Measurements from ENCODE around the gene SRP54. TPM values are rescaled to one million over a fixed set of nuclear protein-coding genes. Genes with fewer than 3 reads are reported as not detected.
A peak's percentile ranks its signal among the peaks of the same experiment; 100 is the strongest.

The SRP54 gene
- total RNA-seq, 2 donors from 2014 or later, result 66.1 to 84.8 TPM

DNA sequence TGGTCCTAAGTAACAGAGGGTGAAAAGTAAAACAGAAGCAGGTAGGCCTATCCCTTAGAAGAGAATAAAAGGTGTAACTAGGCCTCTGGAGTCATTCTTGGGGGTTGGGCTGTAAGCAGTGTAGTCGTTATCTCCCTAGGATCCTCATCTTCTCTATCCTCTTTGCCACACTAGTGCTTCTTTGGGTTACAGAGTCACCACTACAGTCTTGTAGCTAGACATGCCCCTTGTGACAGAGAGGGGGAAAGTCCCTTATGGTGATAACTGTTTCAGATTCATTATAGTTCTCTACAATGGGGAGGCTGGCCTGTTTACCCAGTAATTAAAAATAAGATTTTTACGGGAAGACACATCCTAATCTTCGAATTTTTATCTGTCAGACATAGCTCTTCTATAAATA lies 16.4 kb upstream of the SRP54 start:
- H3K27me3 Mint-ChIP-seq, result no peaks in the 10 kb centered on the region
- no peak overlapping the region for H3K4me3 Mint-ChIP-seq
- DNase-seq (ENCODE audit: low spot score), result no peak
- H3K9me3 Mint-ChIP-seq, result no peaks in the 10 kb centered on the region
- no peaks in the 10 kb centered on the region for H3K36me3 Mint-ChIP-seq
- H3K4me1 Mint-ChIP-seq (ENCODE audit: low read depth in 2 of 2), result peaks cover 4 to 7% of the 10 kb centered on the region in 2 donors
- peak overlapping the region in 1 of 2 donors; percentile 50 for H3K27ac Mint-ChIP-seq
- ATAC-seq, result peak; percentile 70 to 85

GRCh38 chr14:34970665-34971064 lies 12.1 kb upstream of the SRP54 start:
- peaks cover 4 to 12% of the 10 kb centered on the region in 2 donors for H3K4me1 Mint-ChIP-seq (ENCODE audit: low read depth in 2 of 2)
- no peak overlapping the region for H3K4me3 Mint-ChIP-seq
- DNase-seq (ENCODE audit: low spot score) (no peak), ATAC-seq (no peak)
- H3K9me3 Mint-ChIP-seq, result no peaks in the 10 kb centered on the region
- H3K27me3 Mint-ChIP-seq, result no peaks in the 10 kb centered on the region
- H3K36me3 Mint-ChIP-seq, result peaks cover 4% of the 10 kb centered on the region
- H3K27ac Mint-ChIP-seq, result no peak overlapping the region

DNA sequence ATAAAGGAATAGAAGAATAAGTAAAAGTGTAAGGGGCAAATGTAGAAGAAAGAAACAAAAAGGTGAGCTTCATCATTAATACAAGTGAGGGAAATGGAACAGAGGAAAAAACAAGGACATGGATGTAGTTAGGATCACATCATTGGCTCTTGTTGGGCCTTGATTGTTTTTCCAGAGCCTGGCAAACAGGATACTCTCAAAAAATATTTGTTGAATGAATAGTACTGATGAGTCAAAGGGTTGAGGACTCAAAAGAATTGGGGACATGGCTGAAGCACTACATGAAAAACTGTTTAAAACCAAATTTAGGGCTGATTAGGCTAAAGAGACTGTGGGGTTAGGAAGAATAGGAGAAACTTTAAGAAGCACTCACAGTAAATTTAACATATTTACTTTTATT lies 11.4 kb upstream of the SRP54 start:
- peaks cover 0 to 5% of the 10 kb centered on the region in 2 donors for H3K4me1 Mint-ChIP-seq (ENCODE audit: low read depth in 2 of 2)
- ATAC-seq (no peak), DNase-seq (ENCODE audit: low spot score) (no peak)
- H3K27ac Mint-ChIP-seq, result no peak overlapping the region
- no peaks in the 10 kb centered on the region for H3K27me3 Mint-ChIP-seq
- no peaks in the 10 kb centered on the region for H3K9me3 Mint-ChIP-seq
- H3K4me3 Mint-ChIP-seq, result no peak overlapping the region
- H3K36me3 Mint-ChIP-seq, result peaks cover 4% of the 10 kb centered on the region

DNA sequence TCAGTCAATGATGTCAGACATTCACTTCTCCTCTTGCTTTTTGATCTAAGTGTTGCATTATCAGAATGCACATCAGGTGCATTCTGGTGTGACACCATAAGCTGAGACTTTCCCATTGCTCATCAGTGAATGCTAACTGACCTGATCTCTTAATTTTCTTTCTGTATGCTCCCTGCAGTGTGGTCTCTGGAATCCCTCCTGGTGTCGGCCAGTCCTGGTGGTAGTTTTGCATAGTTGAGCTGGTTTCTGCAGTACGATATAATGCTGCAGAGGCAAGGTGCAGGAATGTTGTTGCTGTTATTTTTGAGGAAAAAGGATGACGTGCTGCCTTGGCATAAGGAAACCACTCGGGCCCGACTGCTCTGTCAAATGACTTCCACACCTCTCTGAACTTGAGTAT lies 11.0 kb upstream of the SRP54 start:
- Mint-ChIP-seq H3K27ac (no peak overlapping the region), H3K4me1 (ENCODE audit: low read depth in 2 of 2) (peaks cover 0 to 7% of the 10 kb centered on the region in 2 donors), H3K36me3 (peaks cover 4% of the 10 kb centered on the region), H3K9me3 (no peaks in the 10 kb centered on the region), H3K4me3 (no peak overlapping the region), H3K27me3 (no peaks in the 10 kb centered on the region)
- no peak for ATAC-seq
- no peak for DNase-seq (ENCODE audit: low spot score)

GRCh38 chr14:34978444-34978843 lies 4.3 kb upstream of the SRP54 start:
- DNase-seq (ENCODE audit: low spot score) (no peak), ATAC-seq (no peak)
- no peaks in the 10 kb centered on the region for H3K36me3 Mint-ChIP-seq
- no peak overlapping the region for H3K27ac Mint-ChIP-seq
- H3K4me3 Mint-ChIP-seq, result no peak overlapping the region
- no peaks in the 10 kb centered on the region for H3K27me3 Mint-ChIP-seq
- H3K9me3 Mint-ChIP-seq, result no peaks in the 10 kb centered on the region
- H3K4me1 Mint-ChIP-seq (ENCODE audit: low read depth in 2 of 2), result peaks cover 0 to 7% of the 10 kb centered on the region in 2 donors

- Mint-ChIP-seq H3K9me3 (no peaks in the 10 kb centered on the region), H3K36me3 (peaks cover 4% of the 10 kb centered on the region), H3K4me3 (peak overlapping the region; percentile 32), H3K4me1 (ENCODE audit: low read depth in 2 of 2) (peaks cover 0 to 7% of the 10 kb centered on the region in 2 donors), H3K27me3 (no peaks in the 10 kb centered on the region), H3K27ac (no peak overlapping the region)
- ATAC-seq, result no peak
- no peak for DNase-seq (ENCODE audit: low spot score)
Measured at GRCh38 chr14:34980337-34980900, 2.4 kb upstream of the SRP54 start.

- no peaks in the 10 kb centered on the region for H3K27me3 Mint-ChIP-seq
- H3K27ac Mint-ChIP-seq, result no peak overlapping the region
- H3K36me3 Mint-ChIP-seq, result peaks cover 10% of the 10 kb centered on the region
- DNase-seq (ENCODE audit: low spot score) (no peak), ATAC-seq (peak in 1 of 2 donors; percentile 3)
- H3K9me3 Mint-ChIP-seq, result no peaks in the 10 kb centered on the region
- H3K4me1 Mint-ChIP-seq (ENCODE audit: low read depth in 2 of 2), result peaks cover 0 to 12% of the 10 kb centered on the region in 2 donors
- H3K4me3 Mint-ChIP-seq, result no peak overlapping the region
Measured at GRCh38 chr14:34981743-34982420, 910 bp upstream of the SRP54 start.

DNA sequence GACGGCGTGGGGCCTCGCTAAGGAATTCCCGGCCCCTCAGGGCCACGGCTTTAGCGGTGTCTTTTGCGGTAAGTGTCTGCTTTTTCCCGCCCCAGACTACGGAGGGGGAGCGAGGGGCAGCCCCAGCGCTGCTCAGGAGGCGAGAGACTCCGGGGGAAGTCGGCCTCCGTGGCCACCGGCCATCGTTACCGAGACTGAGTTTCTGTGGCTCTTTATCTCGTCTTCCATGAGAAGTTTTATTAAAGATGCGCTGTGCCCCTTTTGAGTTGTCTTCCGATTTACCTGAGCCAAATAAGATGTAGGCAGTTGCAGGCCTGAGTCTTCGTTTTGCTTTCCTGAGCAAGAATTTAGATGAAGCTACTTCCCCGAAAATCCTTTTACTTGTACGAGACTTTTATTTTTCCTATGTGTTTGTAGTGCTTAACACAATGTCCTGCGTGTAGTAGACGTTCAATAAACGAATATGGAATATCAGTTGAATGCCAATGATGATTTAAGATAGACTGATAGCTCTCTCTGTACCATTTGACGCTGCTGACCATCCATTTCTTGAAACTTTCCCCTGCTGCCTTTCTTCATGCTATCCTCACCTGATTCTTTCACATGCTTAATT lies 462 bp downstream of the SRP54 start:
- Mint-ChIP-seq H3K9me3 (no peaks in the 10 kb centered on the region), H3K4me1 (ENCODE audit: low read depth in 2 of 2) (peaks cover 0 to 16% of the 10 kb centered on the region in 2 donors), H3K4me3 (no peak overlapping the region), H3K27ac (no peak overlapping the region), H3K36me3 (peaks cover 10% of the 10 kb centered on the region), H3K27me3 (no peaks in the 10 kb centered on the region)
- DNase-seq (ENCODE audit: low spot score), result no peak
- peak; percentile 40 to 46 for ATAC-seq

DNA sequence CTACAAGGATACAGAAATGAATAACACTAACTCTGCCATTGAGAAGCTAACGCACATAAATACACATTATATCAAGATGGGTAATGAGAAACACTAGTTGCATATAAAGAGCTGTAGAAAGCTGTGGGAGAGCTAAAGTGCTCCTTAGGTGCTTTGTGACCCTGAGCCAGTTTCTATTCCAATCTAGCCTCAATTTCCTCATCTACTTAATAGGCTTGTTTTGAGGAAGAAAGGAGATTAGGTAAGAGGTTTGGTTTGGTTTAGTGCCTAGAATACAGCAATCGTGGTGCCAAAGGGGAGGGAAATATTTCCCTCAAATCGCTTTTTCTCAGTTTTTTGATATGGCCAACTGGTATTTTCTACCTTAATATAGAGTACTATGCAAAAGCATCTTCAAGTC lies 994 bp downstream of the SRP54 start:
- Mint-ChIP-seq H3K9me3 (no peaks in the 10 kb centered on the region), H3K27me3 (no peaks in the 10 kb centered on the region), H3K4me3 (no peak overlapping the region), H3K36me3 (peaks cover 10% of the 10 kb centered on the region), H3K27ac (no peak overlapping the region), H3K4me1 (ENCODE audit: low read depth in 2 of 2) (peaks cover 0 to 17% of the 10 kb centered on the region in 2 donors)
- ATAC-seq (no peak), DNase-seq (ENCODE audit: low spot score) (no peak)

DNA sequence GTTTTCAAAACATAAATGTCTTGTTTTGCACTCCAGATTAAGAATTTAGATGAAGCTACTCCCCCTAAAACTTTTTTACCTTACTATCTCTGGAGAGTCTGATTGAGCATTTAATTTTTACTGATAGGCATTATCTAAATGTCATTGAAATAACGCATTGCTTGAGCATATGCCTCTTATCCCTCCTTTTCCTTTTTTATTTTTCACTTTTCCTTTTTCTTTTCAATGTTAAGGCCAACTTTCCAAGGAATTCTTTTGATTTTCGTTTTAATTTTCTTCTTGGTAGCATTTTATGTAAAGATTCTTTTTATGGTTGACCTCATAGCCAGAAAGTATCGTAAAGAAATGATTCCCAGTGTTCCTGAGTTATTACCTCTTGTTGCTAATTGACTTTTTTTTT lies 2.9 kb downstream of the SRP54 start:
- Mint-ChIP-seq H3K9me3 (no peaks in the 10 kb centered on the region), H3K27me3 (no peaks in the 10 kb centered on the region), H3K4me1 (ENCODE audit: low read depth in 2 of 2) (peaks cover 6 to 21% of the 10 kb centered on the region in 2 donors), H3K36me3 (peaks cover 10% of the 10 kb centered on the region), H3K4me3 (peak overlapping the region; percentile 67), H3K27ac (no peak overlapping the region)
- ATAC-seq (no peak), DNase-seq (ENCODE audit: low spot score) (no peak)

- H3K4me1 Mint-ChIP-seq (ENCODE audit: low read depth in 2 of 2), result peaks cover 12 to 26% of the 10 kb centered on the region in 2 donors
- no peaks in the 10 kb centered on the region for H3K9me3 Mint-ChIP-seq
- no peak for DNase-seq (ENCODE audit: low spot score)
- no peak for ATAC-seq
- no peak overlapping the region for H3K4me3 Mint-ChIP-seq
- H3K36me3 Mint-ChIP-seq, result peaks cover 10% of the 10 kb centered on the region
- H3K27ac Mint-ChIP-seq, result no peak overlapping the region
- no peaks in the 10 kb centered on the region for H3K27me3 Mint-ChIP-seq
Measured at GRCh38 chr14:34987180-34987579, 4.4 kb downstream of the SRP54 start.

GRCh38 chr14:34989762-34990161 lies 7.0 kb downstream of the SRP54 start:
- ATAC-seq, result no peak
- H3K4me1 Mint-ChIP-seq (ENCODE audit: low read depth in 2 of 2), result peaks cover 19 to 34% of the 10 kb centered on the region in 2 donors
- no peaks in the 10 kb centered on the region for H3K9me3 Mint-ChIP-seq
- H3K27ac Mint-ChIP-seq, result no peak overlapping the region
- DNase-seq (ENCODE audit: low spot score), result no peak
- H3K36me3 Mint-ChIP-seq, result peaks cover 10% of the 10 kb centered on the region
- no peaks in the 10 kb centered on the region for H3K27me3 Mint-ChIP-seq
- H3K4me3 Mint-ChIP-seq, result no peak overlapping the region

DNA sequence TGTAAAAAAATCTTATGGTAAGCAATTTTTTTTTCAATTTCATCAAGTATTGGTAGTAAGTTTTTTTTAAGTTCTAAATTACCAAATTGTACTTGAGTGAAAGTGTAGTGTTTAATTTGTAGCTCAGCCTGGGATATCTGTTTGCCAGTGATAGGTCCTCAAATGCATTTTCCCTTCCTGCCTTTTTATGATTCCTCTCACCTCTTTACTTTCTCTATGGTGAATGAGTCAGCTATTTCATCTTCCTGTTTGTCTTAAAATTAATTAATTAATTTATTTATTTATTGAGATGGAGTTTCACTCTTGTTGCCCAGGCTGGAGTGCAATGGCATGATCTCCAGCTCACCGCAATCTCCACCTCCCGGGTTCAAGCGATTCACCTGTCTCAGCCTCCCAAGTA lies 10.6 kb downstream of the SRP54 start:
- ATAC-seq (no peak), DNase-seq (ENCODE audit: low spot score) (no peak)
- peaks cover 19 to 22% of the 10 kb centered on the region in 2 donors for H3K4me1 Mint-ChIP-seq (ENCODE audit: low read depth in 2 of 2)
- no peak overlapping the region for H3K27ac Mint-ChIP-seq
- H3K4me3 Mint-ChIP-seq, result no peak overlapping the region
- H3K27me3 Mint-ChIP-seq, result no peaks in the 10 kb centered on the region
- no peaks in the 10 kb centered on the region for H3K36me3 Mint-ChIP-seq
- no peaks in the 10 kb centered on the region for H3K9me3 Mint-ChIP-seq

- Mint-ChIP-seq H3K4me3 (no peak overlapping the region), H3K36me3 (no peaks in the 10 kb centered on the region), H3K9me3 (no peaks in the 10 kb centered on the region), H3K27me3 (no peaks in the 10 kb centered on the region), H3K4me1 (ENCODE audit: low read depth in 2 of 2) (peaks cover 15 to 17% of the 10 kb centered on the region in 2 donors), H3K27ac (no peak overlapping the region)
- no peak for DNase-seq (ENCODE audit: low spot score)
- no peak for ATAC-seq
Measured at GRCh38 chr14:34994668-34995067, 11.9 kb downstream of the SRP54 start.
